Natural killer cell (primary cell): ENCODE results near the gene OVCA2. TPM values are rescaled to one million over a fixed set of nuclear protein-coding genes. Genes with fewer than 3 reads are reported as not detected.

Source experiments
- ATAC-seq, 3 donors: fragments of 150-1000 bp in 2 of 3; fragments of 200-7000 bp in 1 of 3; cut with Tn5 transposase; 1 replicate in 1 of 3; 2 replicates in 2 of 3; pipeline ENCODE4 v1.10.0; 2021; ENCODE audit warnings: mild to moderate bottlenecking in 2 of 3, moderate library complexity in 2 of 3
- DNase-seq, 2 donors: peaks; one replicate each; pipeline versions ENCODE4 v3.0.0 to v3.0.0-alpha.2; 2013 to 2021; ENCODE audit warnings: mixed read lengths in 1 of 2
- H3K27ac ChIP-seq: one replicate; pipeline ENCODE4 v1.5.1; 2013; ENCODE audit warnings: mild to moderate bottlenecking, low read length
- H3K27me3 ChIP-seq: one replicate; pipeline ENCODE4 v1.6.1; 2013; ENCODE audit warnings: low read length; ENCODE audit not compliant: control insufficient read depth, insufficient read depth
- H3K36me3 ChIP-seq: one replicate; pipeline ENCODE4 v1.6.1; 2013; ENCODE audit warnings: low read length; ENCODE audit not compliant: control insufficient read depth, insufficient read depth
- H3K4me1 ChIP-seq: one replicate; pipeline ENCODE4 v1.6.1; 2013; ENCODE audit warnings: low read length; ENCODE audit not compliant: control insufficient read depth, insufficient read depth
- H3K4me3 ChIP-seq: one replicate; pipeline ENCODE4 v1.5.1; 2013; ENCODE audit warnings: low read length
- H3K9me3 ChIP-seq: one replicate; pipeline ENCODE4 v1.6.1; 2013; ENCODE audit warnings: low read length; ENCODE audit not compliant: control insufficient read depth, insufficient read depth
- H3K27ac Mint-ChIP-seq, 2 donors: one replicate each; pipeline ENCODE4 v1.8.0; 2022; ENCODE audit warnings: mild to moderate bottlenecking in 2 of 2, mixed read lengths in 2 of 2, moderate library complexity in 1 of 2
- H3K27me3 Mint-ChIP-seq, 2 donors: one replicate each; pipeline ENCODE4 v1.8.0; 2022; ENCODE audit warnings: low read depth in 2 of 2, mixed read lengths in 2 of 2
- H3K36me3 Mint-ChIP-seq: one replicate; pipeline ENCODE4 v1.8.0; 2022; ENCODE audit warnings: mixed read lengths
- H3K4me1 Mint-ChIP-seq, 2 donors: one replicate each; pipeline ENCODE4 v1.8.0; 2022; ENCODE audit warnings: mixed read lengths in 2 of 2
- H3K4me3 Mint-ChIP-seq: one replicate; pipeline ENCODE4 v1.8.0; 2022; ENCODE audit warnings: mild to moderate bottlenecking, moderate library complexity, mixed read lengths
- H3K9me3 Mint-ChIP-seq, 2 donors: one replicate each; pipeline ENCODE4 v1.8.0; 2022; ENCODE audit warnings: mixed read lengths in 2 of 2
- CTCF ChIP-seq: fragments of 200-600 bp; IDR thresholded peaks from one replicate; pipeline ENCODE4 v1.8.0; 2022; ENCODE audit warnings: antibody characterized with exemption
- WGBS: methylation state at CpG from one replicate; pipeline ENCODE4 v1.1.7; 2013; ENCODE audit warnings: missing lambda C conversion rate; ENCODE audit not compliant: insufficient coverage; 5-methylcytosine and 5-hydroxymethylcytosine counted together
- intact Hi-C: fragments of 100-400 bp; cut with micrococcal nuclease; formaldehyde crosslinking; loops from one replicate; pipeline ENCODE4 v1.14.2; 2022
- total RNA-seq, 4 donors: library from RNA; stranded (reverse); fragments of 120-200 nt in 1 of 4; gene quantifications; one replicate each; pipeline versions ENCODE4 v1.2.3 to v1.2.4, GENCODE V29; 2013 to 2022

Gene OVCA2
- total RNA-seq, 3 donors from 2014 or later (not counting 1 experiment from before 2014, with no cell fraction given): 27.9 to 33.8 (median 28.5) TPM

GRCh38 chr17:2047590-2047989, 5.8 kb downstream of the OVCA2 start:
- Histone ChIP-seq H3K9me3 (no peaks in the 10 kb centered on the region), H3K36me3 (peaks cover 12% of the 10 kb centered on the region), H3K4me3 (no peak overlapping the region), H3K27me3 (peaks cover 5% of the 10 kb centered on the region), H3K4me1 (peaks cover 34% of the 10 kb centered on the region), H3K27ac (no peak overlapping the region)
- H3K27me3 Mint-ChIP-seq: peaks cover 0 to 4% of the 10 kb centered on the region in 2 donors
- WGBS: 92% methylated on average over 6 of the region's 6 CpGs
- DNase-seq (no peak), ATAC-seq (no peak)
- peaks cover 16 to 20% of the 10 kb centered on the region in 2 donors for H3K4me1 Mint-ChIP-seq
- no peak overlapping the region for H3K27ac Mint-ChIP-seq
- TF ChIP-seq CTCF: no peak
- no peaks in the 10 kb centered on the region for H3K9me3 Mint-ChIP-seq
- no peaks in the 10 kb centered on the region for H3K36me3 Mint-ChIP-seq
- no peak overlapping the region for H3K4me3 Mint-ChIP-seq
- intact Hi-C loops: no loop called here

- no peaks in the 10 kb centered on the region for H3K9me3 ChIP-seq
- H3K4me3 ChIP-seq: no peak overlapping the region
- peak overlapping the region in 1 of 2 donors; percentile 61 for H3K27ac Mint-ChIP-seq
- no peaks in the 10 kb centered on the region for H3K9me3 Mint-ChIP-seq
- ATAC-seq (no peak), DNase-seq (no peak)
- peak overlapping the region; percentile 82 for H3K4me3 Mint-ChIP-seq
- H3K36me3 Mint-ChIP-seq: no peaks in the 10 kb centered on the region
- peaks cover 37% of the 10 kb centered on the region for H3K4me1 ChIP-seq
- WGBS: 25% methylated on average over 5 of the region's 9 CpGs
- peaks cover 0 to 4% of the 10 kb centered on the region in 2 donors for H3K27me3 Mint-ChIP-seq
- peaks cover 11 to 21% of the 10 kb centered on the region in 2 donors for H3K4me1 Mint-ChIP-seq
- intact Hi-C loops: no loop called here
- H3K27me3 ChIP-seq: peaks cover 5% of the 10 kb centered on the region
- H3K27ac ChIP-seq: no peak overlapping the region
- peaks cover 7% of the 10 kb centered on the region for H3K36me3 ChIP-seq
- TF ChIP-seq CTCF: no peak
Measured at GRCh38 chr17:2048805-2049204, 7.0 kb downstream of the OVCA2 start.

- Histone ChIP-seq H3K27me3 (peaks cover 5% of the 10 kb centered on the region), H3K9me3 (no peaks in the 10 kb centered on the region), H3K36me3 (peaks cover 3% of the 10 kb centered on the region), H3K27ac (peak overlapping the region; percentile 2), H3K4me1 (peaks cover 44% of the 10 kb centered on the region), H3K4me3 (peak overlapping the region; percentile 28)
- DNase-seq (peak; percentile 89 to 93), ATAC-seq (peak; percentile 65 to 86 (median 67))
- Mint-ChIP-seq H3K4me1 (peaks cover 11 to 23% of the 10 kb centered on the region in 2 donors), H3K27ac (peak overlapping the region; percentile 61 to 74), H3K36me3 (no peaks in the 10 kb centered on the region), H3K9me3 (no peaks in the 10 kb centered on the region), H3K27me3 (peaks cover 0 to 4% of the 10 kb centered on the region in 2 donors), H3K4me3 (peak overlapping the region; percentile 82)
- TF ChIP-seq CTCF: no peak
- 3% methylated on average over 104 of the region's 104 CpGs for WGBS
- intact Hi-C loops: no loop called here
Measured at GRCh38 chr17:2049333-2050299, 7.8 kb downstream of the OVCA2 start.
